ENCODE data around the gene BAIAP2. TPM values are rescaled to one million over a fixed set of nuclear protein-coding genes. Genes with fewer than 3 reads are reported as not detected.

BAIAP2 gene
- total and polyA plus RNA-seq, 2 of the 13 experiments (the other 11 are each of a cell fraction or from before 2014, with no cell fraction given), result 22.5 to 24.0 TPM

GRCh38 chr17:81043725-81044427 is 8.9 kb downstream of the BAIAP2 start (continued):
- TF ChIP-seq, protein P1, sequence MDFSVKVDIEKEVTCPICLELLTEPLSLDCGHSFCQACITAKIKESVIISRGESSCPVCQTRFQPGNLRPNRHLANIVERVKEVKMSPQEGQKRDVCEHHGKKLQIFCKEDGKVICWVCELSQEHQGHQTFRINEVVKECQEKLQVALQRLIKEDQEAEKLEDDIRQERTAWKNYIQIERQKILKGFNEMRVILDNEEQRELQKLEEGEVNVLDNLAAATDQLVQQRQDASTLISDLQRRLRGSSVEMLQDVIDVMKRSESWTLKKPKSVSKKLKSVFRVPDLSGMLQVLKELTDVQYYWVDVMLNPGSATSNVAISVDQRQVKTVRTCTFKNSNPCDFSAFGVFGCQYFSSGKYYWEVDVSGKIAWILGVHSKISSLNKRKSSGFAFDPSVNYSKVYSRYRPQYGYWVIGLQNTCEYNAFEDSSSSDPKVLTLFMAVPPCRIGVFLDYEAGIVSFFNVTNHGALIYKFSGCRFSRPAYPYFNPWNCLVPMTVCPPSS (IDR thresholded peaks at IDR 0.05), result no peak
- TF ChIP-seq FUBP1 (CRISPR knock-in tag; IDR thresholded peaks at IDR 0.05; ENCODE audit: borderline replicate concordance) (no peak; the same call in 1 of the 2 replicates), SMAD3 (CRISPR knock-in tag; IDR thresholded peaks at IDR 0.05) (no peak), SPEN (CRISPR knock-in tag; IDR thresholded peaks at IDR 0.05; ENCODE audit: low read depth) (no peak; the same call in 1 of the 2 replicates), ZNF317 (CRISPR knock-in tag; IDR thresholded peaks at IDR 0.05) (no peak), POLR2A (IDR thresholded peaks at IDR 0.05; ENCODE audit: insufficient read depth in 1 of 2, low read depth in 2 of 2, low read length in 2 of 2) (peak; percentile 18 to 56; a peak in 2 of 4 replicates), ZNF253 (CRISPR knock-in tag; IDR thresholded peaks at IDR 0.05; ENCODE audit: borderline replicate concordance) (0 out of 2 replicates have a peak, but pooled peaks have one; percentile 35), ZNF589 (CRISPR knock-in tag; conservative IDR thresholded peaks at IDR 0.05) (no peak), ZNF782 (CRISPR knock-in tag; IDR thresholded peaks at IDR 0.05; ENCODE audit: borderline replicate concordance) (no peak), ZHX1 (CRISPR knock-in tag; IDR thresholded peaks at IDR 0.05; ENCODE audit: low read depth) (peak; percentile 70), ZNF761 (CRISPR knock-in tag; conservative IDR thresholded peaks at IDR 0.05) (peak; percentile 68), ZSCAN22 (CRISPR knock-in tag; IDR thresholded peaks at IDR 0.05) (no peak), FOXC1 (CRISPR knock-in tag; IDR thresholded peaks at IDR 0.05; ENCODE audit: borderline replicate concordance) (0 out of 2 replicates have a peak, but pooled peaks have one; percentile 26), ZSCAN30 (CRISPR knock-in tag; IDR thresholded peaks at IDR 0.05) (no peak), ZBTB21 (CRISPR knock-in tag; IDR thresholded peaks at IDR 0.05) (no peak), FOSL1 (CRISPR knock-in tag; IDR thresholded peaks at IDR 0.05; ENCODE audit: borderline replicate concordance) (no peak), MAFG (CRISPR knock-in tag; IDR thresholded peaks at IDR 0.05) (no peak)
- TF ChIP-seq, protein P2, sequence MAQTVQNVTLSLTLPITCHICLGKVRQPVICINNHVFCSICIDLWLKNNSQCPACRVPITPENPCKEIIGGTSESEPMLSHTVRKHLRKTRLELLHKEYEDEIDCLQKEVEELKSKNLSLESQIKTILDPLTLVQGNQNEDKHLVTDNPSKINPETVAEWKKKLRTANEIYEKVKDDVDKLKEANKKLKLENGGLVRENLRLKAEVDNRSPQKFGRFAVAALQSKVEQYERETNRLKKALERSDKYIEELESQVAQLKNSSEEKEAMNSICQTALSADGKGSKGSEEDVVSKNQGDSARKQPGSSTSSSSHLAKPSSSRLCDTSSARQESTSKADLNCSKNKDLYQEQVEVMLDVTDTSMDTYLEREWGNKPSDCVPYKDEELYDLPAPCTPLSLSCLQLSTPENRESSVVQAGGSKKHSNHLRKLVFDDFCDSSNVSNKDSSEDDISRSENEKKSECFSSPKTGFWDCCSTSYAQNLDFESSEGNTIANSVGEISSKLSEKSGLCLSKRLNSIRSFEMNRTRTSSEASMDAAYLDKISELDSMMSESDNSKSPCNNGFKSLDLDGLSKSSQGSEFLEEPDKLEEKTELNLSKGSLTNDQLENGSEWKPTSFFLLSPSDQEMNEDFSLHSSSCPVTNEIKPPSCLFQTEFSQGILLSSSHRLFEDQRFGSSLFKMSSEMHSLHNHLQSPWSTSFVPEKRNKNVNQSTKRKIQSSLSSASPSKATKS (CRISPR knock-in tag; IDR thresholded peaks at IDR 0.05), result no peak
- TF ChIP-seq, protein P3, sequence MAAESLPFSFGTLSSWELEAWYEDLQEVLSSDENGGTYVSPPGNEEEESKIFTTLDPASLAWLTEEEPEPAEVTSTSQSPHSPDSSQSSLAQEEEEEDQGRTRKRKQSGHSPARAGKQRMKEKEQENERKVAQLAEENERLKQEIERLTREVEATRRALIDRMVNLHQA (CRISPR knock-in tag; IDR thresholded peaks at IDR 0.05), result no peak
- TF ChIP-seq, protein P4, sequence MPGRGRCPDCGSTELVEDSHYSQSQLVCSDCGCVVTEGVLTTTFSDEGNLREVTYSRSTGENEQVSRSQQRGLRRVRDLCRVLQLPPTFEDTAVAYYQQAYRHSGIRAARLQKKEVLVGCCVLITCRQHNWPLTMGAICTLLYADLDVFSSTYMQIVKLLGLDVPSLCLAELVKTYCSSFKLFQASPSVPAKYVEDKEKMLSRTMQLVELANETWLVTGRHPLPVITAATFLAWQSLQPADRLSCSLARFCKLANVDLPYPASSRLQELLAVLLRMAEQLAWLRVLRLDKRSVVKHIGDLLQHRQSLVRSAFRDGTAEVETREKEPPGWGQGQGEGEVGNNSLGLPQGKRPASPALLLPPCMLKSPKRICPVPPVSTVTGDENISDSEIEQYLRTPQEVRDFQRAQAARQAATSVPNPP (CRISPR knock-in tag; IDR thresholded peaks at IDR 0.05), result no peak
